Neural crest cell (in vitro differentiated cells): Measurements from ENCODE around the gene PIGR. TPM values are rescaled to one million over a fixed set of nuclear protein-coding genes. Genes with fewer than 3 reads are reported as not detected.

Experiments used
- DNase-seq: peaks from one replicate; pipeline ENCODE4 v3.0.0; 2021; ENCODE audit warnings: low read depth, mixed read lengths, low spot score
- H3K27ac Mint-ChIP-seq: one replicate; pipeline ENCODE4 v1.8.0; 2021; ENCODE audit warnings: mild to moderate bottlenecking, mixed read lengths; ENCODE audit not compliant: unreplicated experiment
- H3K27me3 Mint-ChIP-seq: 2 replicates; pipeline ENCODE4 v1.8.0; 2021; ENCODE audit warnings: low read depth, mild to moderate bottlenecking, mixed read lengths
- H3K36me3 Mint-ChIP-seq: 2 replicates; pipeline ENCODE4 v1.8.0; 2021; ENCODE audit warnings: low read depth, mild to moderate bottlenecking, mixed read lengths
- H3K4me1 Mint-ChIP-seq: 2 replicates; pipeline ENCODE4 v1.8.0; 2021; ENCODE audit warnings: mixed read lengths
- H3K4me3 Mint-ChIP-seq: one replicate; pipeline ENCODE4 v1.8.0; 2021; ENCODE audit warnings: mild to moderate bottlenecking, mixed read lengths
- H3K9me3 Mint-ChIP-seq: 2 replicates; pipeline ENCODE4 v1.8.0; 2021; ENCODE audit warnings: mixed read lengths
- total RNA-seq: library from RNA; stranded (reverse); gene quantifications from 2 replicates; pipeline ENCODE4 v1.2.1, GENCODE V29; 2021
- TF ChIP-seq, protein P1 (sequence below): fragments of 200-600 bp; sonication (generic); conservative IDR thresholded peaks from 2 replicates; pipeline ENCODE4 v1.5.0; 2021; ENCODE audit warnings: antibody characterized with exemption, mild to moderate bottlenecking

PIGR gene
- total RNA-seq, 1 donor from 2014 or later, result not detected

DNA sequence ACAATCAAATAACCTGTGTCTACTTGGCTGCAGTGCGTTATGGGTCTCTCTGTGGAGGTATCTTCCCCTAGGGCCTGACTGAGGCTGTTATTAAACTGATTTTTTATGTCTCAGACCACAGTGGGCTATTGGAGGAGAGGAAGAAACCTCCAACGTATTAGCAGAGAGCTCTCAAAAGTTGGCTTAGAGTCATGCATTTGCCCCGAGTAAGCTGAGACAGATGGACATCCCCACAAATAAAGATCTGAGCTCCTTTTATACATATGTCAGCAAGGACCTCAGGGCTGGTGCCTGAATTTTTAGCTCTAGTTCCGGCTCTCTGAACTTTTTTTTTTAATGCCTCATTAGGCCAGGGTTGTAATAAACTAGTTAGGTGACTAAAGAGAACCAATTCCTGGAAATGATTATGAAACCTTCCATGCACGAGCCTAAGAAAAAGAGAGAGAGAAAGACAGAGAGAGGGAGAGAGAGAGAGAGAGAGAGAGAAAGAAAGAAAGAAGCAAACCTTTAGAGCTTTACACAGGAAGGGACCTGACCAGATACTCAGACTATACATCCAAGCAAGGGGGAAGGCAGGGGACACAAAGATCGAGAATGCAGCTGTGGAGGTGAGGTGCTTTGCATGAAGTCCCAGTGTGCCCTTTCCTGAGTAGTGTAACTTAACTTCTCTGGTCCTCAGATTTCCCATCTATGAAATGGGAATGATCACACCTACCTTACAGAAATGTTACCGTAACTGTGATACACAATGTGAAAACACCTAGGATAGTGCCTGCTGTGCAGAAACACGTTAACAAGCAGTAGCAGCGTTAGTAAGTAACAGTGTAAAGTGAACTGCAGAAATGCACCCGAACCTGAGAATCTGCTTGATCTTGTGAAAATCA, 8.4 kb upstream of the PIGR start:
- Mint-ChIP-seq H3K9me3 (peaks cover 4% of the 10 kb centered on the region), H3K4me1 (peaks cover 17% of the 10 kb centered on the region), H3K36me3 (no peaks in the 10 kb centered on the region), H3K27me3 (no peaks in the 10 kb centered on the region), H3K4me3 (no peak overlapping the region), H3K27ac (no peak overlapping the region)
- TF ChIP-seq, protein P1, sequence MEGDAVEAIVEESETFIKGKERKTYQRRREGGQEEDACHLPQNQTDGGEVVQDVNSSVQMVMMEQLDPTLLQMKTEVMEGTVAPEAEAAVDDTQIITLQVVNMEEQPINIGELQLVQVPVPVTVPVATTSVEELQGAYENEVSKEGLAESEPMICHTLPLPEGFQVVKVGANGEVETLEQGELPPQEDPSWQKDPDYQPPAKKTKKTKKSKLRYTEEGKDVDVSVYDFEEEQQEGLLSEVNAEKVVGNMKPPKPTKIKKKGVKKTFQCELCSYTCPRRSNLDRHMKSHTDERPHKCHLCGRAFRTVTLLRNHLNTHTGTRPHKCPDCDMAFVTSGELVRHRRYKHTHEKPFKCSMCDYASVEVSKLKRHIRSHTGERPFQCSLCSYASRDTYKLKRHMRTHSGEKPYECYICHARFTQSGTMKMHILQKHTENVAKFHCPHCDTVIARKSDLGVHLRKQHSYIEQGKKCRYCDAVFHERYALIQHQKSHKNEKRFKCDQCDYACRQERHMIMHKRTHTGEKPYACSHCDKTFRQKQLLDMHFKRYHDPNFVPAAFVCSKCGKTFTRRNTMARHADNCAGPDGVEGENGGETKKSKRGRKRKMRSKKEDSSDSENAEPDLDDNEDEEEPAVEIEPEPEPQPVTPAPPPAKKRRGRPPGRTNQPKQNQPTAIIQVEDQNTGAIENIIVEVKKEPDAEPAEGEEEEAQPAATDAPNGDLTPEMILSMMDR, result no peak
- DNase-seq, result no peak

DNA sequence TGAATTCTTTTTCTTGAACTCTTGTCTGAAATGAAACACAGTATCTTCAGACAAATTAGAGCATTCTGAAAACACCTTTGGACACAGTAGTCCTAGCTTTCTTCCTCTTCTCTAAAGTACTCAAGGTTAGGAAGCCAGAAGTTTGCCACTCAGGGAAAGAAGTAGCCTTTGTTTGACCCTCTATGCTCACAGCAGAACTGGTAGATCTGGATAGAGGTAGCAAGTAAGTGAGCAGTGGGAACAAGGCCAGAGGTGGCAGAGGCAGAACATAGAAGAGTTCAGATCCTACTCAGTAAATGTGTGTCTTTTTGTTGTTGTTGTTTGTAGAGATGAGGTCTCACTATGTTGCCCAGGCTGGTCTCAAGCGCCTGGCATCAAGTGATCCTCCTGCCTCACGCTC, 7.4 kb upstream of the PIGR start:
- Mint-ChIP-seq H3K27me3 (peaks cover 3% of the 10 kb centered on the region), H3K9me3 (peaks cover 4% of the 10 kb centered on the region), H3K4me3 (no peak overlapping the region), H3K27ac (no peak overlapping the region), H3K4me1 (peaks cover 17% of the 10 kb centered on the region), H3K36me3 (no peaks in the 10 kb centered on the region)
- DNase-seq, result no peak
- TF ChIP-seq, protein P1, result no peak

DNA sequence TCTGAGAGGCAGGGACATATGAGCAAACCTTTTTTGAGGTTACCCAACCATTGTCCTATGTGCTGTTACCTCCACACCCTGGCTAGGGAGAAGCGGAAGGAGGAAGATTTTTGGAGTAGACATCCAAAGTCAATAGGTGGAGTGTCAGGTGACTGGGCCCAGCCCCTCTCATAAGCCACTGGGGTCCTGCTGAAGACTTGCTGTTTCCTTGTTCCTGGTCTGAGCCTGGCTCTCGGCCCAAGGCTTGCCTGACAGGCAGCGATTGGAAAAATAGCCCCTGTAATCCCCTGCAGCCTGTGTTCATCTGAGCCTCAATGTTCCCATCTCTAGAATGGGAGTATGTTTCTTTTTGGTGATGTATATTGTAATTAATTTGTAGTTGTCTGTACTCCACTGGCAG, 6.9 kb upstream of the PIGR start:
- Mint-ChIP-seq H3K4me1 (peaks cover 17% of the 10 kb centered on the region), H3K9me3 (peaks cover 4% of the 10 kb centered on the region), H3K27ac (no peak overlapping the region), H3K27me3 (peaks cover 3% of the 10 kb centered on the region), H3K36me3 (no peaks in the 10 kb centered on the region), H3K4me3 (no peak overlapping the region)
- TF ChIP-seq, protein P1, result no peak
- no peak for DNase-seq

DNA sequence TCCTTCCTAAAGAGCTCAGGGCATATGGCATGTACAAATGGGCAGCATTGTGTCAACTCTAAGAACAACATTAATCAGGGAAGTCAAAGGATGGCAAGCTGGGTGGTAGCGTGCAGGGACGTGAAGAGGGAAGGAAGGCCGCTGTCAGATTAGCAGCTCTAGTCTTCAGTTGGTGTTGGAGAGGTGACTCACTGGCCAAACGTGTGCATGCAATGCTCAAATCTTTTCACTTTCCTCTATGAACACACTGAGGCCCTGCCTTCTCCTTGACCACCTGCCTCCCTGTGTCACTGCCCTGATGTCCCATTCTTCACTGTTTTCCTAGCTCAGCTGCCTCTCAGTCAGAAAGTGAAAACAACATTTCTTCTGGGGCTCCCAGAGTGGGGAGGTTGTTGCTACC, 5.9 kb upstream of the PIGR start:
- Mint-ChIP-seq H3K4me1 (peaks cover 10% of the 10 kb centered on the region), H3K4me3 (no peak overlapping the region), H3K27ac (no peak overlapping the region), H3K27me3 (peaks cover 3% of the 10 kb centered on the region), H3K36me3 (no peaks in the 10 kb centered on the region), H3K9me3 (peaks cover 4% of the 10 kb centered on the region)
- TF ChIP-seq, protein P1, result no peak
- DNase-seq, result no peak

DNA sequence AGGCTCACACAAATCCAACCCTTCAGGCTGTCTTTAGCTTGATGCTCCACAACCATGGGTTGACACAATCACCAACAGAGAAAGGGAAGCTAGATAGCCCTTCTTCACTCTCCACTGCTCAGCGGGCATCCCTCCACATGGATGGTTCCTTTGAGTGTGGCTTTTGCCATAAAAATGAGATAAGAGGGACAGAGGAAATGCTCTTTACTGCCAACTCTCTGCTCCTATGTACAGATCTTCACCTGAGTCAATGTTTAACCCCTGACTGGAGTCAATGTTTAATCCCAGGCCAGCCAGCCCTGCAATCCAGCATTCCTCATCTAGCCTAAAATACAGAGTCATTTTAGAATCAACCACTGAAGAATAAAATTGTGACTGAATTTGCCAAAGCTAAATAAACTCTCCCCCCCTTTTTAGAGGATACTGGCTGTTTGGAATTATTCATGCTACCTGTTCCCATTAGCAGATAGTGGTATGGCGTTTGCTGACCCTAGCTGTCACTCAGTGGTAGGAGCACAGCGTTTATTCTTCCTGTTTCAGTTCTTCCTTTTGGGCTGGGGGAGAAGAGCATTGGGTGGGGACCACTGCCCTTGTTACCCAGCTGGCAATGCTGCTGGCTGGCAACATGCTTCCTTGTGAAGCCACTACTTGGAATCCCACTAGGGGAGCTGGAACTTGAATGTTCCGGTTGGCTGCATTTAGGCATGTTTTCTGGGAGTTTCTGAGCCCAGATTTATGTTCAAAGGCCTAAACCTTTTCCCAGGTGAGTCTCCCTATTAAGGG, 5.2 kb upstream of the PIGR start:
- TF ChIP-seq, protein P1, result no peak
- H3K9me3 Mint-ChIP-seq, result peaks cover 4% of the 10 kb centered on the region
- H3K27me3 Mint-ChIP-seq, result peaks cover 3% of the 10 kb centered on the region
- no peak overlapping the region for H3K4me3 Mint-ChIP-seq
- no peak overlapping the region for H3K27ac Mint-ChIP-seq
- peaks cover 8% of the 10 kb centered on the region for H3K4me1 Mint-ChIP-seq
- DNase-seq, result no peak
- no peaks in the 10 kb centered on the region for H3K36me3 Mint-ChIP-seq
